ENCODE data around the gene COX20. TPM values are rescaled to one million over a fixed set of nuclear protein-coding genes. Genes with fewer than 3 reads are reported as not detected.

COX20 gene
- total RNA-seq, 1 donor from 2014 or later, result 30.2 TPM

- no peak for TF ChIP-seq CTCF (IDR thresholded peaks at IDR 0.05; ENCODE audit: insufficient read depth, low read length, poor library complexity, severe bottlenecking)
- no peak overlapping the region for H3K4me3 ChIP-seq (ENCODE audit: low read depth, low read length)
- no peak for DNase-seq (ENCODE audit: low read depth)
- peaks cover 1% of the 10 kb centered on the region for H3K36me3 ChIP-seq (ENCODE audit: control insufficient read depth, insufficient read depth, low read length)
- no peaks in the 10 kb centered on the region for H3K27me3 ChIP-seq (ENCODE audit: control insufficient read depth, insufficient read depth, low read length)
These were observed 22.9 kb downstream of the COX20 start for GRCh38 chr1:244858357-244858756.

- no peak for DNase-seq (ENCODE audit: low read depth)
- no peak overlapping the region for H3K4me3 ChIP-seq (ENCODE audit: low read depth, low read length)
- H3K27me3 ChIP-seq (ENCODE audit: control insufficient read depth, insufficient read depth, low read length), result no peaks in the 10 kb centered on the region
- no peak for TF ChIP-seq CTCF (IDR thresholded peaks at IDR 0.05; ENCODE audit: insufficient read depth, low read length, poor library complexity, severe bottlenecking)
- H3K36me3 ChIP-seq (ENCODE audit: control insufficient read depth, insufficient read depth, low read length), result peaks cover 1% of the 10 kb centered on the region
These were observed 24.6 kb downstream of the COX20 start for GRCh38 chr1:244860078-244860477.

GRCh38 chr1:244860914-244861610 is 25.6 kb downstream of the COX20 start:
- no peak for TF ChIP-seq CTCF (IDR thresholded peaks at IDR 0.05; ENCODE audit: insufficient read depth, low read length, poor library complexity, severe bottlenecking)
- H3K27me3 ChIP-seq (ENCODE audit: control insufficient read depth, insufficient read depth, low read length), result no peaks in the 10 kb centered on the region
- H3K4me3 ChIP-seq (ENCODE audit: low read depth, low read length), result peak overlapping the region; percentile 98
- no peak for DNase-seq (ENCODE audit: low read depth)
- peaks cover 1% of the 10 kb centered on the region for H3K36me3 ChIP-seq (ENCODE audit: control insufficient read depth, insufficient read depth, low read length)

GRCh38 chr1:244861683-244862082 is 26.2 kb downstream of the COX20 start:
- no peak for TF ChIP-seq CTCF (IDR thresholded peaks at IDR 0.05; ENCODE audit: insufficient read depth, low read length, poor library complexity, severe bottlenecking)
- H3K36me3 ChIP-seq (ENCODE audit: control insufficient read depth, insufficient read depth, low read length), result peaks cover 1% of the 10 kb centered on the region

GRCh38 chr1:244862354-244862698 is 26.9 kb downstream of the COX20 start:
- peaks cover 1% of the 10 kb centered on the region for H3K36me3 ChIP-seq (ENCODE audit: control insufficient read depth, insufficient read depth, low read length)

More at GRCh38 chr1:244861683-244862082, 26.2 kb downstream of the COX20 start:
- H3K4me3 ChIP-seq (ENCODE audit: low read depth, low read length), result peak overlapping the region; percentile 98
- no peak for DNase-seq (ENCODE audit: low read depth)
- H3K27me3 ChIP-seq (ENCODE audit: control insufficient read depth, insufficient read depth, low read length), result no peaks in the 10 kb centered on the region

More at GRCh38 chr1:244862354-244862698, 26.9 kb downstream of the COX20 start:
- Histone ChIP-seq H3K27me3 (ENCODE audit: control insufficient read depth, insufficient read depth, low read length) (no peaks in the 10 kb centered on the region), H3K4me3 (ENCODE audit: low read depth, low read length) (peak overlapping the region; percentile 98)
- no peak for TF ChIP-seq CTCF (IDR thresholded peaks at IDR 0.05; ENCODE audit: insufficient read depth, low read length, poor library complexity, severe bottlenecking)
- no peak for DNase-seq (ENCODE audit: low read depth)
